Measurements from ENCODE around the gene GRIK2.

GRIK2 gene

GRCh38 chr6:101799531-101799930 is 406.0 kb downstream of the GRIK2 start:
- DNase-seq (ENCODE audit: low spot score) = no peak

GRCh38 chr6:101800598-101800997 is 407.1 kb downstream of the GRIK2 start:
- no peak for DNase-seq (ENCODE audit: low spot score)

- DNase-seq (ENCODE audit: low spot score) = no peak
Measured at GRCh38 chr6:101803136-101803535, 409.6 kb downstream of the GRIK2 start.

- DNase-seq (ENCODE audit: low spot score) = no peak
Measured at GRCh38 chr6:101806241-101806640, 412.7 kb downstream of the GRIK2 start.

GRCh38 chr6:101811108-101811507 is 417.6 kb downstream of the GRIK2 start:
- DNase-seq (ENCODE audit: low spot score) = no peak

- no peak for DNase-seq (ENCODE audit: low spot score)
Measured at GRCh38 chr6:101816716-101817115, 423.2 kb downstream of the GRIK2 start.

- no peak for DNase-seq (ENCODE audit: low spot score)
Measured at GRCh38 chr6:101818051-101818450, 424.5 kb downstream of the GRIK2 start.

GRCh38 chr6:101824551-101825345 is 431.2 kb downstream of the GRIK2 start:
- no peak for DNase-seq (ENCODE audit: low spot score)

- no peak for DNase-seq (ENCODE audit: low spot score)
Measured at GRCh38 chr6:101826269-101826668, 432.8 kb downstream of the GRIK2 start.

- no peak for DNase-seq (ENCODE audit: low spot score)
Measured at GRCh38 chr6:101826678-101827077, 433.2 kb downstream of the GRIK2 start.

- DNase-seq (ENCODE audit: low spot score) = no peak
Measured at GRCh38 chr6:101830501-101831031, 437.1 kb downstream of the GRIK2 start.

GRCh38 chr6:101832371-101832770 is 438.9 kb downstream of the GRIK2 start:
- no peak for DNase-seq (ENCODE audit: low spot score)

- no peak for DNase-seq (ENCODE audit: low spot score)
Measured at GRCh38 chr6:101840100-101840499, 446.6 kb downstream of the GRIK2 start.

GRCh38 chr6:101845172-101845571 is 451.7 kb downstream of the GRIK2 start:
- DNase-seq (ENCODE audit: low spot score) = no peak

GRCh38 chr6:101845621-101846020 is 452.1 kb downstream of the GRIK2 start:
- DNase-seq (ENCODE audit: low spot score) = no peak

- no peak for DNase-seq (ENCODE audit: low spot score)
Measured at GRCh38 chr6:101847690-101848089, 454.2 kb downstream of the GRIK2 start.

GRCh38 chr6:101851911-101852310 is 458.4 kb downstream of the GRIK2 start:
- DNase-seq (ENCODE audit: low spot score) = no peak

GRCh38 chr6:101853231-101854085 is 459.9 kb downstream of the GRIK2 start:
- DNase-seq (ENCODE audit: low spot score) = no peak

GRCh38 chr6:101876431-101876830 is 482.9 kb downstream of the GRIK2 start:
- no peak for DNase-seq (ENCODE audit: low spot score)

GRCh38 chr6:101878554-101879276 is 485.2 kb downstream of the GRIK2 start:
- DNase-seq (ENCODE audit: low spot score) = no peak

GRCh38 chr6:101879782-101880181 is 486.3 kb downstream of the GRIK2 start:
- no peak for DNase-seq (ENCODE audit: low spot score)

GRCh38 chr6:101883505-101883904 is 490.0 kb downstream of the GRIK2 start:
- DNase-seq (ENCODE audit: low spot score) = no peak

Measured in germinal center (tissue), 1 donor.